ENCODE measurements around the gene POPDC2. TPM values are rescaled to one million over a fixed set of nuclear protein-coding genes. Genes with fewer than 3 reads are reported as not detected.
A peak's percentile ranks its signal among the peaks of the same experiment; 100 is the strongest.
"Not testable (repeated sequence)": the region's sequence is repeated elsewhere in the genome, so short reads cannot be mapped to it uniquely, and the experiment has no call there.

The POPDC2 gene, protein sequence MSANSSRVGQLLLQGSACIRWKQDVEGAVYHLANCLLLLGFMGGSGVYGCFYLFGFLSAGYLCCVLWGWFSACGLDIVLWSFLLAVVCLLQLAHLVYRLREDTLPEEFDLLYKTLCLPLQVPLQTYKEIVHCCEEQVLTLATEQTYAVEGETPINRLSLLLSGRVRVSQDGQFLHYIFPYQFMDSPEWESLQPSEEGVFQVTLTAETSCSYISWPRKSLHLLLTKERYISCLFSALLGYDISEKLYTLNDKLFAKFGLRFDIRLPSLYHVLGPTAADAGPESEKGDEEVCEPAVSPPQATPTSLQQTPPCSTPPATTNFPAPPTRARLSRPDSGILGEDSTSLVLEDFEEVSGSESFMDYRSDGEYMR
- 1.1 TPM in 1 of 2 replicates, not detected in the other for total RNA-seq (2014; rRNA removed)
- 0.43 TPM for polyA plus RNA-seq (2012)

GRCh38 chr3:119660474-119661440 lies at the start of gene POPDC2:
Gene POPDC2 (minus strand): TSS chr3:119660589. CDS start chr3:119660423, 166 bp downstream.
- DNase-seq (ENCODE audit: low read depth): peak; percentile 50

DNA sequence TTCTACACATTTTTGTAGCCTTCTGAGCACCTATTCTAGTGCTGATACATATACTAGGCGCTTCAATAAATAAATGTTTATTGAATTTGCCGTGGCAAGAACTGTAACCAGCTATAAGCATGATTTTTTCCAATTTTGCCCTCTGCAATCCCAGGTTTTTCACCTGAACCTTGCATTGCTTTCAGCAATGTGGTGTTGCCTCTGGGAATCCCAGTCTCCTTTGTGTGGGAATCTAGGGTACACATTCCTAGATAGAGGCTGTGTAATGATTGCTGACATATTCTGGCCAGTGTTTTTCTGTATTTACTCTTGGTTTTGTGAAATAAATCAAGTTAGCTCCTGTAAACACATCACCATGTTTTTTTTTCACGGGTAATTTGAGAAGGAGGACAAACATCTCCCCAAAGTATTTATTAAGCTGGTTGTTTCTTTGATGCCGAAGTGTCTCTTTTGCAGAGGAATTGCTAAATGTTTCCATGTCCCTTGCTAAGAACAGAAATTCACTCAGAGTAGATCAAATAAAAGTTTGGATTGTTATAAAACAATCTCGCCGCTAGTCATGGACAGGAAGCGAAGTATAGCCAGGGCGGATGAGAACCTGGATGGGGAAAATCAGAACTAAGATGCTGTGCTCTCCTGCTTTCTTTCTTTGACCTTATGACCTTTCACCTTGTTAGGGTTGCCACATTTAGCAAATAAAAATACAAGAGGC lies 43.6 kb upstream of the POPDC2 start:
- no peak for DNase-seq (ENCODE audit: low read depth)

GRCh38 chr3:119702530-119703527 lies 42.4 kb upstream of the POPDC2 start, which contains the start of gene CFAP91:
Gene CFAP91 (plus strand): TSS chr3:119703022. CDS start chr3:119703099, 77 bp downstream.
- DNase-seq (ENCODE audit: low read depth): peak; percentile 88

- DNase-seq (ENCODE audit: low read depth): no peak
These were observed 40.7 kb upstream of the POPDC2 start for GRCh38 chr3:119700920-119701734.

GRCh38 chr3:119700269-119700919 lies 40.0 kb upstream of the POPDC2 start:
- DNase-seq (ENCODE audit: low read depth): no peak

DNA sequence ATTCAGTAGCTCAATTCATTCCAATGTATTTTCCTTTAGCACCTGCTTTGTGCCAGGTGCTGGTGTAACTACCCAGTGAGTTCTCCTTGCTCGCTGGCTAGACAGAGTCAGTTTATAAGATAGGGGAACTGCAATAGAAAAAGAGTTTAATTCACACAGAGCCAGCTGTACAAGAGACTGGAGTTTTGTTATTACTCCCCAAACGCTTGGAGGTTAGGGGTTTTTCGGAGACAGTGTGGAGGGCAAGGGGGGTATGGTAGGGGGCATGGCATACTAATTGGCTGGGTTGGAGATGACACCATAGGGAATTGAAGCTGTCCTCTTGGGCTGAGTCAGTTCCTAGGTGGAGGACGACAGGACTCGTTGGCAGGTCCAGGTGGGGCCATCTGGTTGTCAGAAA lies 37.0 kb upstream of the POPDC2 start:
- DNase-seq (ENCODE audit: low read depth): no peak

DNA sequence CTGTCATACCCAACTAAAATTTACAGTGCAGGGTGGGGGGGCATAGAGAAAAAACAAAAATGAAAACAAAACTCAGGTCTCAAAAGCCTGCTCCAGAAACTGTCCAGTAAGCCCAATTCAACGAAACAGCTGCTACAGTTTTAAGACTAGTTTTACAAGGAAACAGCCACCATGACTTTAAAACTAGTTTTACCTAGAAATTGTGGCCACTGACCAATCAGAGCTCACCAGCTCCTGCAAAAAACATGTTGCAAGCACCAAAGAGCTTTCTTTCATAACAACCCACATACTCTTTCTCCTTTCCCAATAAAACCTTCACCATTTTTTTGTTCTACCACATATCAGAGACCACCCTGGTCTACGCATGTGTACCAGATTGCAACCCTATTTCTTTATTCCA lies 35.1 kb upstream of the POPDC2 start:
- DNase-seq (ENCODE audit: low read depth): peak; percentile 37

GRCh38 chr3:119690043-119690656 lies 29.8 kb upstream of the POPDC2 start:
- DNase-seq (ENCODE audit: low read depth): peak; percentile 38

GRCh38 chr3:119683421-119683820 lies 23.0 kb upstream of the POPDC2 start:
- DNase-seq (ENCODE audit: low read depth): no peak

DNA sequence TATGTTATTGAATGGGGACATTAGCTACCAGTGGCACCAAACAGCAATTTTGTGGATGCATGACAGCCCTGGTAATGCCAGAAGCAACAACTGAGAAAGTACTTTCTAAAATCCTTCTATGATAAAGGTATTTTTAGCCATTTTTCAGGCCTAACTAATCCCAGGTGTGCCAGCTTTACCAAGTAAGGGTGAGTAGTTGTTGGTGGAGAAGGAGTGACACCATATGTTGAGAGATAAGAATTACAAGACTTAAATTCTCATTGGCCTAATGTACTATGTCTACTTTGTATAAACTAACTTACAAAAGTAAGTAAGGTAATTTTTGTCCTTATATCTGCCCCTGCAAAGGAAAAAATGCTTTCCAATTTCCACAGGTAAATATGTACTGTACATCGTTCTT lies 20.9 kb upstream of the POPDC2 start:
- peak; percentile 33 for DNase-seq (ENCODE audit: low read depth)

DNA sequence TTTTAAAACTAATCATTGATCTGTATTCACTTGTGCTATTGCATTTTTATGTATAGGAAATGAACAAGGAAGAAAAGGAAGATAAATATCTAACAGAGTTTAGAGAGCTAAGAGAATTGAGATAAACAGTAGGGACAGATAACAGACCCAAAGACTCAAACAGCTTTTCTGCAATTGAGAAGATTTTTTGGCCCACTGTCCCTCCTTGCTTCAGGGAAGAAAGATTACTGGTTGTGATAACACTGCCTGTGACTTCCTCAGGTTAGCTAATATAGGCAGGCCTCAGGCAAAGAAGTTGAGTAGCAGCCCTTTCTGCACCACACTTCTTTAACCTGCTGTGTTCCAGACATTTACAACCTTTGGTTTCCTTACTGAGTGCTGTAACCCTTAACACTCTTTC lies 19.5 kb upstream of the POPDC2 start:
- DNase-seq (ENCODE audit: low read depth): no peak

- not testable (repeated sequence) for DNase-seq (ENCODE audit: low read depth)
These were observed 17.8 kb upstream of the POPDC2 start for GRCh38 chr3:119678209-119678608.

DNA sequence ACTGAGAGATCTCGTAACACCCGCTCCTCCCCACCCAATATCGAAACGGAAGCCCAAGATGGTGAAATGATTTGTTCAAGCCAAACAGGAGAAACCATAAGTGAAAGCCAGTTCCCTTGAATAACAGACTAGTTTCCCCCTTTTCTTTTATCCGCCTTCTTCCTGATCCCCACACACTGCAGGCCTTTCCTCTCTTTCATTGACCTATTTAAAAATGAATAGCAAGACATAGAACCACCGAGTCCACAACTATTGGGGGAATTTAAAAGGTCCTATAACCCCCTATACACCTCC lies 17.2 kb upstream of the POPDC2 start:
- DNase-seq (ENCODE audit: low read depth): no peak

DNA sequence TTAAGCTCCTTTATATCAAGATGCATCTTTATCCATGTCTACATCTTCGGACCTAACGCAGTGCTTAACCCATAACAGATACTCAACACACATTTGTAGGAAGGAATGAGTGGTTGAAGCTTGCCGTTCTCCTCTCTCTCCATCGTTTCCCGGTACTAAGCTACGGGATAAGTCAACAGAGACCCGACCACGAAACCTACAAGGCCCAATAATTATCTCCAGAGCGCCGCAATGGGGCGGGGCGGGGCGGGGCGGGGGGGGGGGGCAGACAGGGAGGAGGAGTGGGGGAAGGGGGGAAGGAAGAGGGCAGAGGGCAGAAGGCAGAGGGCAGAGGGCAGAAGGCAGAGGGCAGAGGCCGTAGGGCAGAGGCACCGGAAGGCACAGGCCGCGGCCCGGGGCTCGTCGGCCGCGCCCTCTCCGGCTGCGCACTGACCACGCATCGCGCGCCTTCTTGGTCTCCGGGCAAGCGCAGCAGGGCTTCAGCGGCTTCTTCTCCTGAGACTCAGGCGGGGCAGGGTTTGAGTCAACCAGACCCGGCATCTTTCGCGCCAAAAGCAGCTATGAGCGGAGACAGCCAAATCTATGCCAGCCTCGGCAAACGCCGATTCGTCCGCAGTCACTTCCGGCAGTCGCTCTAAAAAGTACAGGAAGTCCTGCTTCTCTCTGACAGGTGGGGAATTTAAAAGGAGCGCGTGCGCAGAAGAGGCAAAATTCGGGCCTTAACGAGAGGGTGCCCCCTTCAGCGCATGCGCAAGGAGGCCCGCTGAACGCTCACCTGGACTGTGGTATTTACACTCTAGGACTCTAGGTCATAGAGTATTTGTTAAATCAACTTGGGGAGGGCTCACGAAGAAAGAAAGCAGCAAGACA lies 16.6 kb upstream of the POPDC2 start, which contains the start of gene COX17:
COX17 (minus strand) TSS at position 636 of the 870 bp plus-strand sequence; CDS start at position 540, 96 bp downstream.
- peak; percentile 95 for DNase-seq (ENCODE audit: low read depth)

- DNase-seq (ENCODE audit: low read depth): no peak
These were observed 15.6 kb upstream of the POPDC2 start for GRCh38 chr3:119676020-119676419.

GRCh38 chr3:119675188-119675874 lies 14.9 kb upstream of the POPDC2 start:
- DNase-seq (ENCODE audit: low read depth): no peak

DNA sequence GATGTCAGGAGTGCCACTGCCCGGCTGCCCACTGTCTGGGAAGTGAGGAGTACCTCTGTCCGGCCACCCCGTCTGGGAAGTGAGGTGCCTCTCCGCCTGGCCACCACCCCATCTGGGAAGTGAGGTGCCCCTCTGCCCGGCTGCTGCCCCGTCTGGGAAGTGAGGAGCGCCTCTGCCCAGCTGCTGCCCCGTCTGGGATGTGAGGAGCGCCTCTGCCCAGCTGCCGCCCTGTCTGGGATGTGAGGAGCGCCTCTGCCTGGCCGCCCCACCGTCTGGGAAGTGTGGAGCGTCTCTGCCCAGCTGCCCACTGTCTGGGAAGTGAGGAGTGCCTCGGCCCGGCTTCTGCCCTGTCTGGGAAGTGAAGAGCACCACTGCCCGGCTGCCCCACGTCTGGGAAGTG lies 13.5 kb upstream of the POPDC2 start:
- no peak for DNase-seq (ENCODE audit: low read depth)
